Calu3 (cell line): ENCODE data around the gene ROGDI. TPM values are rescaled to one million over a fixed set of nuclear protein-coding genes. Genes with fewer than 3 reads are reported as not detected.

Experiments
- BruUV-seq: library from RNA; stranded (reverse); fragments of 400-500 nt; replicated peaks from 2 replicates; lab custom pipeline; 2021; lab: Mats Ljungman, UMichigan
- CTCF ChIA-PET: fragments of 300-600 bp; sonication (Branson Sonifier 250); formaldehyde crosslinking; loops from one replicate; lab custom pipeline; 2022; ENCODE audit warnings: antibody characterized with exemption; lab: Charles Lee
- DNase-seq: peaks from one replicate; pipeline ENCODE4 v3.0.0; 2022
- H3K27ac Mint-ChIP-seq: one replicate; pipeline ENCODE4 v1.8.0; 2022; ENCODE audit warnings: mixed read lengths; ENCODE audit not compliant: unreplicated experiment
- H3K27me3 Mint-ChIP-seq: one replicate; pipeline ENCODE4 v1.8.0; 2022; ENCODE audit warnings: mixed read lengths; ENCODE audit not compliant: unreplicated experiment
- H3K36me3 Mint-ChIP-seq: one replicate; pipeline ENCODE4 v1.8.0; 2022; ENCODE audit warnings: mild to moderate bottlenecking, moderate library complexity, mixed read lengths; ENCODE audit not compliant: insufficient read depth, unreplicated experiment
- H3K4me1 Mint-ChIP-seq: one replicate; pipeline ENCODE4 v1.8.0; 2022; ENCODE audit warnings: mild to moderate bottlenecking, low read depth, mixed read lengths; ENCODE audit not compliant: unreplicated experiment
- H3K4me3 Mint-ChIP-seq: one replicate; pipeline ENCODE4 v1.8.0; 2022; ENCODE audit warnings: mild to moderate bottlenecking, low read depth, moderate library complexity, mixed read lengths; ENCODE audit not compliant: unreplicated experiment
- H3K9me3 Mint-ChIP-seq: one replicate; pipeline ENCODE4 v1.8.0; 2022; ENCODE audit warnings: low read depth, mixed read lengths; ENCODE audit not compliant: unreplicated experiment
- CTCF ChIP-seq: fragments of 200-600 bp; IDR thresholded peaks from one replicate; pipeline ENCODE4 v1.8.0; 2022; ENCODE audit warnings: antibody characterized with exemption; ENCODE audit not compliant: unreplicated experiment
- intact Hi-C: fragments of 100-400 bp; cut with micrococcal nuclease; formaldehyde crosslinking; loops from one replicate; pipeline ENCODE4 v1.10.0; 2022; ENCODE audit not compliant: unreplicated experiment
- total RNA-seq: library from RNA; stranded (reverse); gene quantifications from 2 replicates; pipeline ENCODE4 v1.2.3, GENCODE V29; 2022

Gene ROGDI
- total RNA-seq, 1 experiment from 2014 or later: 20.8 TPM

- BruUV-seq: no TSS peak
- H3K4me1 Mint-ChIP-seq: peaks cover 36% of the 10 kb centered on the region
- intact Hi-C loops: loop anchor here (1.0 kb wide), 1 partner anchor 109 kb away; no protein-coding TSS in a partner anchor
- H3K4me3 Mint-ChIP-seq: peak within 1 kb of the TSS; percentile 100
- CTCF ChIA-PET: interaction anchor here (0.9 to 1.7 kb wide), 4 partner anchors 89 to 111 kb away, joined by 3 to 6 read pairs (median 3); partner anchors contain the start of gene SEC14L5
- H3K27ac Mint-ChIP-seq: peak within 1 kb of the TSS; percentile 80
- H3K9me3 Mint-ChIP-seq: no peaks in the 10 kb centered on the region
- TF ChIP-seq CTCF: no peak
- H3K27me3 Mint-ChIP-seq: no peaks in the 10 kb centered on the region
- peak; percentile 100 for DNase-seq
- peaks cover 68% of the 10 kb centered on the region for H3K36me3 Mint-ChIP-seq
Measured at GRCh38 chr16:4846901-4847773, 44.7 kb upstream of the ROGDI start, which contains the start of the genes GLYR1 and UBN1. GLYR1 (minus strand) TSS chr16:4847288; CDS start chr16:4847265, 23 bp downstream. UBN1 (plus strand) TSS chr16:4847481; CDS start chr16:4852918, 5,437 bp downstream.

DNA sequence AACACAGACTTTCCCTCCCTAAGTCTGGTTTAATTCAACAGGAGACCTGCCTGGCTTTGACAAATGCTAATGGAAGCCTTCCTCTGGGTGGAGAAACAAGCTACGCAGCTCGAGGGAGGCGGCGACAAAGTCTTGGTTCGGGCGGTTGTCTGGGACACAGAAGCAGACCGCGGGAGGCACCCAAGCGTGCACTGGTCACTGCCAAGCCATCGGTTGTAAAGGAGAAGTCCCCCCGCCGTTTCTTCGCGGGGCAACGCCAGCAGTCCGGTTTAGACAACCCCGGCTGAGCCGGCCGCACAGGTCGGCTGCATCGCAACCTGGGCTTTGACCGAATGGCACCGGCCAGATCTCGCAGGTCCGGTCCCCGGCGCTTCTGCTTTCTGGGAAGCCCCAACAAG is 44.1 kb upstream of the ROGDI start:
- peaks cover 74% of the 10 kb centered on the region for H3K36me3 Mint-ChIP-seq
- no peak for TF ChIP-seq CTCF
- no peaks in the 10 kb centered on the region for H3K9me3 Mint-ChIP-seq
- H3K27ac Mint-ChIP-seq: peak overlapping the region; percentile 80
- peak; percentile 57 for DNase-seq
- BruUV-seq: no TSS peak
- H3K27me3 Mint-ChIP-seq: no peaks in the 10 kb centered on the region
- H3K4me1 Mint-ChIP-seq: peaks cover 30% of the 10 kb centered on the region
- H3K4me3 Mint-ChIP-seq: peak overlapping the region; percentile 100
- CTCF ChIA-PET: interaction anchor here (0.9 to 1.1 kb wide), 2 partner anchors 90 to 98 kb away, joined by 3 read pairs; no protein-coding TSS in a partner anchor
- intact Hi-C loops: no loop called here

- CTCF ChIA-PET: no interaction called here
- H3K4me3 Mint-ChIP-seq: no peak overlapping the region
- peaks cover 83% of the 10 kb centered on the region for H3K36me3 Mint-ChIP-seq
- H3K27ac Mint-ChIP-seq: no peak overlapping the region
- DNase-seq: no peak
- BruUV-seq: no TSS peak
- intact Hi-C loops: no loop called here
- no peaks in the 10 kb centered on the region for H3K27me3 Mint-ChIP-seq
- H3K9me3 Mint-ChIP-seq: no peaks in the 10 kb centered on the region
- peaks cover 10% of the 10 kb centered on the region for H3K4me1 Mint-ChIP-seq
- no peak for TF ChIP-seq CTCF
Measured at GRCh38 chr16:4840984-4841383, 38.6 kb upstream of the ROGDI start.

DNA sequence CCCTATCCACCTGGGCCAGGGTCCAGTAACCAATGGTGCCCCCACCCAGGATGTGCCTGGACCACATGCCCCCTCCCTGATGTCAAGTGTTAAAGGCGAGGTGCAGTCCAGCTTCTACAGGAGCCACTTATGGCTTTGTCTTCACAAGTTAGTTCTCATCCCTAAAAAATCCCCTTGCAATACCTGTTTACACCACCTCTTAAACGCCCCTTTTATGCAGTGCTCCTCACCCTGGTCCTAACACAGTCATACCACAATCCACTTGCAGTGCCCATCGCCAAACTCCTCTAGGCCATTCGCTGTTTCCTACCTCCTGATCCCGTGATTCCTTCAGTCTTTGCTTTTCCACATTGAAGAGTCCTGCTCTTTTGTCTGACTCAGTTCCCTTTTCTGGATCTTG is 37.5 kb upstream of the ROGDI start:
- Mint-ChIP-seq H3K9me3 (no peaks in the 10 kb centered on the region), H3K36me3 (peaks cover 76% of the 10 kb centered on the region), H3K4me3 (no peak overlapping the region), H3K4me1 (no peaks in the 10 kb centered on the region), H3K27ac (no peak overlapping the region), H3K27me3 (no peaks in the 10 kb centered on the region)
- CTCF ChIA-PET: no interaction called here
- no TSS peak for BruUV-seq
- intact Hi-C loops: no loop called here
- TF ChIP-seq CTCF: no peak
- DNase-seq: no peak
